ENCODE measurements around the gene C3orf22. TPM values are rescaled to one million over a fixed set of nuclear protein-coding genes. Genes with fewer than 3 reads are reported as not detected.
A peak's percentile ranks its signal among the peaks of the same experiment; 100 is the strongest.

The C3orf22 gene
- total RNA-seq, 5 donors from 2014 or later (not counting 1 experiment from before 2014, with no cell fraction given), result not detected

DNA sequence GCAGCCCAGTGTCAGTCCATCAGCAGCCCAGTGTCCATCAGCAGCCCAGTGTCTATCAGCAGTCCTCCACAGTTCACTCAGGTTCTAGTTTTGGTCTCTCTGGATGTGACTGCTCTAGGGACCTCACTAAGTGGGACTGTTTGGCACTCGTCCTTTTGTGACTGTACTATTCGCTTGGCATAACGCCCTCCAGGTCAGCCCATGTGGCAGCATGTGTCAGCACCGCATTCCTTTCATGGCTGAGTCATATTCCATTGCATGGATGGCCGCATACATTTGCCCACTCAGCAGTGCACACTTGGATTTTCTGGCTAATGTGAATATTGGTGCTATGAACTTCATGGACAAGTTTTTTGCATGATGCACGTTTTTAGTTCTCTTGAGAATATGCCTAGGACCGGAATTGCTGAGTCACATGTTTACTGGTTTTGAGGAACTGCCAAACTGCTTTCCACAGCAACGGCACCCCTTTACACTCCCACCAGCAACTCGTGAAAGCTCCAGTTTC lies 18.3 kb downstream of the C3orf22 start:
- no peaks in the 10 kb centered on the region for H3K4me1 ChIP-seq (ENCODE audit: control insufficient read depth in 1 of 2, extremely low read depth in 1 of 2, insufficient read depth in 2 of 2, low read length in 2 of 2)
- POLR2A ChIA-PET, result no interaction called here
- ATAC-seq (replicated peaks in 1 of 4), result no peak
- WGBS (ENCODE audit: insufficient coverage), result 58% methylated on average over 6 of the region's 9 CpGs
- H3K9me3 Mint-ChIP-seq, result no peaks in the 10 kb centered on the region
- peaks cover 0 to 21% of the 10 kb centered on the region in 2 experiments for H3K27me3 ChIP-seq (replicated peaks in 1 of 2; ENCODE audit: control insufficient read depth in 2 of 2, extremely low read depth in 1 of 2, insufficient read depth in 2 of 2, low read length in 1 of 2)
- no peak overlapping the region for H3K27ac Mint-ChIP-seq
- peak in 1 of 35 experiments; percentile 15 for DNase-seq
- no peak overlapping the region for H3K4me3 ChIP-seq (ENCODE audit: control insufficient read depth in 1 of 2, extremely low read depth in 1 of 2, low read length in 1 of 2)
- no peak overlapping the region for H3K4me3 Mint-ChIP-seq
- H3K9me3 ChIP-seq, result no peaks in the 10 kb centered on the region
- H3K27ac ChIP-seq (ENCODE audit: low read length), result no peak overlapping the region
- peaks cover 2 to 11% of the 10 kb centered on the region in 2 donors for H3K27me3 Mint-ChIP-seq
- CTCF ChIA-PET, result no interaction called here
- no peaks in the 10 kb centered on the region for H3K36me3 ChIP-seq (ENCODE audit: control insufficient read depth in 2 of 2, extremely low read depth in 1 of 2, insufficient read depth in 1 of 2, low read length in 1 of 2)
- H3K4me1 Mint-ChIP-seq, result peaks cover 0 to 2% (median 0%) of the 10 kb centered on the region in 3 donors
- H3K36me3 Mint-ChIP-seq, result no peaks in the 10 kb centered on the region

DNA sequence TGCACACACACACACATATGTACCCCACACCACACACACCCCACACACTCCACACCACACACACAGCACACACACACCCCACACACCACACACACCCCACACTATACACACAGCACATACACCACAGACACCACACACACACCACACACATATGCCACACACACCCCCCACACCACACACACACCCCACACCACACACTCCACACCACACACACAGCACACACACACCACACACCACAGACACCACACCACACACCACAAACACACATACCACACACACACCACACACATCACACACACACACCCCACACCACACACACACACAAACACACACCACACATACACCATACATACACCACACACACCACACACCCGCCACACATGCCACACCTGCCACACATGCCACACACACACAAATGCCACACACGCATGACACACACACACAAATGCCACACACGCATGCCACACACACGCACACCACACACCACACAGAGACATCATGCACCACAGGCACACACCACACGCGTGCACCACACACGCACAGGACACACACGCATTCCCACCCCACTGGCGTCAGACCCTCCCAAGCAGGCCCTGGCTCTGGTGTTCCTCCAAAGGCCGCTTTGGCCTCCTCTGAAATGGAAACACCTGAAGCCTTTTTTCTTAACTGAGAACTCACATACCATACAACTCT lies 19.0 kb downstream of the C3orf22 start:
- ChIA-PET CTCF (no interaction called here), POLR2A (no interaction called here)
- WGBS (ENCODE audit: insufficient coverage), result 89% methylated on average over 10 of the region's 10 CpGs
- ATAC-seq (replicated peaks in 1 of 4) (no peak), DNase-seq (no peak)
- H3K36me3 Mint-ChIP-seq, result no peaks in the 10 kb centered on the region
- no peaks in the 10 kb centered on the region for H3K9me3 Mint-ChIP-seq
- Histone ChIP-seq H3K4me3 (ENCODE audit: control insufficient read depth in 1 of 2, extremely low read depth in 1 of 2, low read length in 1 of 2) (no peak overlapping the region), H3K27ac (ENCODE audit: low read length) (no peak overlapping the region), H3K36me3 (ENCODE audit: control insufficient read depth in 2 of 2, extremely low read depth in 1 of 2, insufficient read depth in 1 of 2, low read length in 1 of 2) (no peaks in the 10 kb centered on the region), H3K27me3 (replicated peaks in 1 of 2; ENCODE audit: control insufficient read depth in 2 of 2, extremely low read depth in 1 of 2, insufficient read depth in 2 of 2, low read length in 1 of 2) (peaks cover 0 to 24% of the 10 kb centered on the region in 2 experiments), H3K9me3 (no peaks in the 10 kb centered on the region), H3K4me1 (ENCODE audit: control insufficient read depth in 1 of 2, extremely low read depth in 1 of 2, insufficient read depth in 2 of 2, low read length in 2 of 2) (no peaks in the 10 kb centered on the region)
- no peak overlapping the region for H3K4me3 Mint-ChIP-seq
- peaks cover 6 to 7% of the 10 kb centered on the region in 2 donors for H3K27me3 Mint-ChIP-seq
- H3K27ac Mint-ChIP-seq, result no peak overlapping the region
- H3K4me1 Mint-ChIP-seq, result peaks cover 0 to 2% (median 0%) of the 10 kb centered on the region in 3 donors

DNA sequence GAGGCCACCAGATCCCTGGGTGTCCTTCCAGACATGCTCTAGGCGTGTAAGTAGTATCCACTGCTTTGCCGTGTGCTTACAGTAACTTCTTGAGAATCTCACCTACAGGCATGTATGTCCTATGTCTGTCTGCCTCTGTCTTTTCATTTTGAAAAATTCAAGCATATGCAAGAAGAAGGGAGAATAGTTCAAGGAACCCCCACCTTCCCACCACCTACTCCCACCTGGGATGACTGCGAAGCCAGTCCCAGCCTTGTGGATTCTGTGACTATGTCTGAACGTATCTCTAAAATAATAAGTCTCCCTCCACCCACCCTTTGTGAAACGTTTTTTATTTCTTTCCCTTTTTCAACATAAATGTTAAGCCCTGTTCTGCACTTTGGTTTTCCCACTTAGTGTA lies 19.8 kb downstream of the C3orf22 start:
- H3K4me3 Mint-ChIP-seq, result no peak overlapping the region
- no peak for ATAC-seq (replicated peaks in 1 of 4)
- POLR2A ChIA-PET, result no interaction called here
- DNase-seq, result no peak
- WGBS (ENCODE audit: insufficient coverage), result no CpG with 5 or more reads among the region's 5 CpGs
- H3K36me3 ChIP-seq (ENCODE audit: control insufficient read depth in 2 of 2, extremely low read depth in 1 of 2, insufficient read depth in 1 of 2, low read length in 1 of 2), result no peaks in the 10 kb centered on the region
- H3K27me3 ChIP-seq (replicated peaks in 1 of 2; ENCODE audit: control insufficient read depth in 2 of 2, extremely low read depth in 1 of 2, insufficient read depth in 2 of 2, low read length in 1 of 2), result peaks cover 0 to 24% of the 10 kb centered on the region in 2 experiments
- no peaks in the 10 kb centered on the region for H3K36me3 Mint-ChIP-seq
- peaks cover 11 to 14% of the 10 kb centered on the region in 2 donors for H3K27me3 Mint-ChIP-seq
- H3K9me3 Mint-ChIP-seq, result no peaks in the 10 kb centered on the region
- no peak overlapping the region for H3K27ac ChIP-seq (ENCODE audit: low read length)
- no peaks in the 10 kb centered on the region for H3K9me3 ChIP-seq
- CTCF ChIA-PET, result no interaction called here
- H3K27ac Mint-ChIP-seq, result no peak overlapping the region
- no peaks in the 10 kb centered on the region for H3K4me1 ChIP-seq (ENCODE audit: control insufficient read depth in 1 of 2, extremely low read depth in 1 of 2, insufficient read depth in 2 of 2, low read length in 2 of 2)
- H3K4me1 Mint-ChIP-seq, result peaks cover 0 to 2% (median 0%) of the 10 kb centered on the region in 3 donors
- H3K4me3 ChIP-seq (ENCODE audit: control insufficient read depth in 1 of 2, extremely low read depth in 1 of 2, low read length in 1 of 2), result no peak overlapping the region

DNA sequence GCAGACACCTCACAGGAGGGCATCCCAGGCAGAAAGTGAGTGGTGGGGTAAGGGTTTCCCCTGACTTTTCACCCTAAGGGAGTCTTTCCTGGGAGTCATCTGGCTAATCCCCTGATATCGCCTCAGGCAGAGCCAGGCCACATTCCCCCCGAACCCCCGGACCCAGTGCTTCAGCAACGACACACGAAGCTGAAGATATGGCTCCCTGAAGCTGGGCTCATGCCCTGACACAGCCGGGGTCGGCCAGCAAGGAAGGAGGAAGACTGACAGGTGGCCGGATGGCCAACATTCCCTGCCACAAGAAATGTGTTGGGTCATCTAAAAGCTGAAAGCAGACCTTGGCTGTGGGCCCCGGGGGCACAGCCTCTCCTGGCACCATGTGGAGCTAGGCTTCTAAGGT lies 20.4 kb downstream of the C3orf22 start:
- Mint-ChIP-seq H3K4me1 (peaks cover 0 to 2% (median 0%) of the 10 kb centered on the region in 3 donors), H3K27ac (no peak overlapping the region), H3K36me3 (no peaks in the 10 kb centered on the region), H3K4me3 (no peak overlapping the region), H3K9me3 (no peaks in the 10 kb centered on the region), H3K27me3 (peaks cover 15 to 16% of the 10 kb centered on the region in 2 donors)
- Histone ChIP-seq H3K4me3 (ENCODE audit: control insufficient read depth in 1 of 2, extremely low read depth in 1 of 2, low read length in 1 of 2) (no peak overlapping the region), H3K9me3 (no peaks in the 10 kb centered on the region), H3K27ac (ENCODE audit: low read length) (no peak overlapping the region), H3K4me1 (ENCODE audit: control insufficient read depth in 1 of 2, extremely low read depth in 1 of 2, insufficient read depth in 2 of 2, low read length in 2 of 2) (no peaks in the 10 kb centered on the region), H3K27me3 (replicated peaks in 1 of 2; ENCODE audit: control insufficient read depth in 2 of 2, extremely low read depth in 1 of 2, insufficient read depth in 2 of 2, low read length in 1 of 2) (peaks cover 0 to 24% of the 10 kb centered on the region in 2 experiments), H3K36me3 (ENCODE audit: control insufficient read depth in 2 of 2, extremely low read depth in 1 of 2, insufficient read depth in 1 of 2, low read length in 1 of 2) (no peaks in the 10 kb centered on the region)
- ChIA-PET POLR2A (no interaction called here), CTCF (no interaction called here)
- ATAC-seq (replicated peaks in 1 of 4) (no peak), DNase-seq (peak in 1 of 35 experiments; percentile 12)
- 88% methylated on average over 9 of the region's 9 CpGs for WGBS (ENCODE audit: insufficient coverage)

DNA sequence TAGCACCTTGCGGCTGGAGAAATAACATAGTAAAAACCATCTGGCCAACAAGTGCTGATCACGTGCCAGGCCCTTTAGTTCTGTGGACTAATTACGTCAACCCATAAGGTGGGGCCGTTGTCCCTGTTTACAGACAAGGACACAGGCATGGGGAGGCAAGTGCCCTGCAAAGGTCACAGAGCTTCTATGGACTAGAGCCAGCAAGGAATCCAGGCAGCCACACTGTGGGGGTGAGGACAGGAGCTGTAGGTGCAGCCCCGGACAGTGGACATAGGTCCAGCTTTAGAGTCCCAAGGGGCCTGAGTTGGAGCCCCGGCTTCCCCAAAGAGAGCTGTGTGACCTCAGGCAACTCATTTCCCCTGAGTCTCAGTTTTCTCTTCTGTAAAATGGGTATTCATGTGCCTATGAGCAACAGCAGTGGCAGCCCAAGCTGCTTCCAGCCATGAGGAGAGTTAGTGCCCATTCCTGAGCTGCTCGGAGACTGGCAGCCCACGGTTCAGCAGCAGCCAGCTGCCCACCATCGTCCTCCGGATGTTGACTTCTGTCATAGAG lies 20.9 kb downstream of the C3orf22 start:
- H3K4me3 Mint-ChIP-seq, result no peak overlapping the region
- CTCF ChIA-PET, result interaction anchor here in 1 of 2 donors (1.1 kb wide), 1 partner anchor 11 kb away, joined by 4 read pairs; no protein-coding TSS in a partner anchor
- Histone ChIP-seq H3K27ac (ENCODE audit: low read length) (no peak overlapping the region), H3K36me3 (ENCODE audit: control insufficient read depth in 2 of 2, extremely low read depth in 1 of 2, insufficient read depth in 1 of 2, low read length in 1 of 2) (no peaks in the 10 kb centered on the region), H3K9me3 (no peaks in the 10 kb centered on the region), H3K4me3 (ENCODE audit: control insufficient read depth in 1 of 2, extremely low read depth in 1 of 2, low read length in 1 of 2) (no peak overlapping the region), H3K27me3 (replicated peaks in 1 of 2; ENCODE audit: control insufficient read depth in 2 of 2, extremely low read depth in 1 of 2, insufficient read depth in 2 of 2, low read length in 1 of 2) (peaks cover 0 to 24% of the 10 kb centered on the region in 2 experiments), H3K4me1 (ENCODE audit: control insufficient read depth in 1 of 2, extremely low read depth in 1 of 2, insufficient read depth in 2 of 2, low read length in 2 of 2) (no peaks in the 10 kb centered on the region)
- peaks cover 0 to 2% (median 0%) of the 10 kb centered on the region in 3 donors for H3K4me1 Mint-ChIP-seq
- WGBS (ENCODE audit: insufficient coverage), result 86% methylated on average over 10 of the region's 10 CpGs
- H3K27ac Mint-ChIP-seq, result no peak overlapping the region
- ATAC-seq (replicated peaks in 1 of 4), result no peak
- H3K36me3 Mint-ChIP-seq, result no peaks in the 10 kb centered on the region
- H3K27me3 Mint-ChIP-seq, result peaks cover 14 to 16% of the 10 kb centered on the region in 2 donors
- POLR2A ChIA-PET, result no interaction called here
- no peaks in the 10 kb centered on the region for H3K9me3 Mint-ChIP-seq
- DNase-seq, result peak in 1 of 35 experiments; percentile 20

DNA sequence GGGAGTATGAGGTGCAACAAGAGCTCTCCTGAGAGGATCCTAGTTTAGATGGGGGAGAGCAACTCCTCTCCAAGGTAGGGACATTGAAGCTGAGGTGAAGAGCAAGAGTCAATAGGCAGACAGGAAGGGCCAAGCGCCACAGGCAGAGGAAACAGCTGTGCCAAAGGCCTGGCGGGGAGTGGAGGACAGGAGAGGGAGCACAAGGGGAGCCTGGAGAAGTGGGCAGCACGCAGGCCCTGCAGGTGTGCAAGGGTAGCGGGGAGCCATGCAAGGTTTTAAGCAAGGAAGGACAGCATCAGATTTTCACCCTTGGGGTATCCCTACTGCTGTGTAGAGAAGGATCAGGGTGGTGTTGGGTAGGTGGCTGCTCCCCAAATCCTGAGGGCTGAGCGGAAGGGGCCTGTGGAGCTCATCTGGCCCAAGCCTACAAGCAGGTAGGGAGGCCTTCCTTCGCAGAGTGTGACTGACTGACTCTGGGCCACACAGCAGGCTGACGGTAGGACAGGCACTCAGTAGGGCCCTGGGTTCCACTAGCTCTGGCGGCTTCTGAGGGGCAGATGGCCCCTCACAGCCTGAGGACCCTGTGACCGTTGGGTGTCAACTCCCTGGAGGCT lies 21.5 kb downstream of the C3orf22 start:
- Mint-ChIP-seq H3K4me1 (peaks cover 0 to 2% (median 0%) of the 10 kb centered on the region in 3 donors), H3K36me3 (no peaks in the 10 kb centered on the region), H3K9me3 (no peaks in the 10 kb centered on the region), H3K27me3 (peaks cover 14 to 16% of the 10 kb centered on the region in 2 donors), H3K4me3 (no peak overlapping the region), H3K27ac (no peak overlapping the region)
- peaks cover 0 to 24% of the 10 kb centered on the region in 2 experiments for H3K27me3 ChIP-seq (replicated peaks in 1 of 2; ENCODE audit: control insufficient read depth in 2 of 2, extremely low read depth in 1 of 2, insufficient read depth in 2 of 2, low read length in 1 of 2)
- no peak overlapping the region for H3K4me3 ChIP-seq (ENCODE audit: control insufficient read depth in 1 of 2, extremely low read depth in 1 of 2, low read length in 1 of 2)
- no peaks in the 10 kb centered on the region for H3K4me1 ChIP-seq (ENCODE audit: control insufficient read depth in 1 of 2, extremely low read depth in 1 of 2, insufficient read depth in 2 of 2, low read length in 2 of 2)
- no peaks in the 10 kb centered on the region for H3K9me3 ChIP-seq
- DNase-seq, result peak in 1 of 35 experiments; percentile 8
- ChIA-PET POLR2A (no interaction called here), CTCF (interaction anchor here in 1 of 2 donors (1.1 kb wide), 1 partner anchor 10 kb away, joined by 4 read pairs; no protein-coding TSS in a partner anchor)
- H3K36me3 ChIP-seq (ENCODE audit: control insufficient read depth in 2 of 2, extremely low read depth in 1 of 2, insufficient read depth in 1 of 2, low read length in 1 of 2), result no peaks in the 10 kb centered on the region
- no peak for ATAC-seq (replicated peaks in 1 of 4)
- H3K27ac ChIP-seq (ENCODE audit: low read length), result no peak overlapping the region
- 88% methylated on average over 7 of the region's 9 CpGs for WGBS (ENCODE audit: insufficient coverage)

Data from T-cell (primary cell).